Right lobe of liver (tissue), 4 donors: ENCODE results near the gene UBAP2L.

Experiments used
- POLR2A ChIP-seq: fragments of 450-650 bp; IDR thresholded peaks from one replicate; pipeline ENCODE4 v1.6.1; 2017; ENCODE audit warnings: antibody characterized with exemption, mild to moderate bottlenecking
- TF ChIP-seq, protein P1 (sequence below), 4 donors: fragments of 200-600 bp in 3 of 4; fragments of 450-650 bp in 1 of 4; IDR thresholded peaks; one replicate each; pipeline versions ENCODE4 v1.5.1 to v1.8.0; 2016 to 2022; ENCODE audit warnings: antibody characterized with exemption in 4 of 4, mild to moderate bottlenecking in 2 of 4
- donor health status: DM: no; HTN: no; CAD: no.
- donor health status: DM: no; HTN: no; CAD: no.
- donor health status: DM: no; HTN: yes; CAD: no.

GRCh38 chr1:154191990-154192461 lies 28.7 kb upstream of the UBAP2L start, which contains the start of gene TPM3:
- TF ChIP-seq, protein P1, sequence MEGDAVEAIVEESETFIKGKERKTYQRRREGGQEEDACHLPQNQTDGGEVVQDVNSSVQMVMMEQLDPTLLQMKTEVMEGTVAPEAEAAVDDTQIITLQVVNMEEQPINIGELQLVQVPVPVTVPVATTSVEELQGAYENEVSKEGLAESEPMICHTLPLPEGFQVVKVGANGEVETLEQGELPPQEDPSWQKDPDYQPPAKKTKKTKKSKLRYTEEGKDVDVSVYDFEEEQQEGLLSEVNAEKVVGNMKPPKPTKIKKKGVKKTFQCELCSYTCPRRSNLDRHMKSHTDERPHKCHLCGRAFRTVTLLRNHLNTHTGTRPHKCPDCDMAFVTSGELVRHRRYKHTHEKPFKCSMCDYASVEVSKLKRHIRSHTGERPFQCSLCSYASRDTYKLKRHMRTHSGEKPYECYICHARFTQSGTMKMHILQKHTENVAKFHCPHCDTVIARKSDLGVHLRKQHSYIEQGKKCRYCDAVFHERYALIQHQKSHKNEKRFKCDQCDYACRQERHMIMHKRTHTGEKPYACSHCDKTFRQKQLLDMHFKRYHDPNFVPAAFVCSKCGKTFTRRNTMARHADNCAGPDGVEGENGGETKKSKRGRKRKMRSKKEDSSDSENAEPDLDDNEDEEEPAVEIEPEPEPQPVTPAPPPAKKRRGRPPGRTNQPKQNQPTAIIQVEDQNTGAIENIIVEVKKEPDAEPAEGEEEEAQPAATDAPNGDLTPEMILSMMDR (IDR thresholded peaks at IDR 0.05), result no peak
- TF ChIP-seq POLR2A, result no peak
